Activated T-cell treated with anti-CD3 and anti-CD28 coated beads, Interleukin-2, amount 50 U/mL, for 72 hours (primary cell): Measurements from ENCODE around the gene CFAP46. TPM values are rescaled to one million over a fixed set of nuclear protein-coding genes. Genes with fewer than 3 reads are reported as not detected.

Source experiments
- ATAC-seq, 2 donors: fragments of 150-1000 bp; cut with Tn5 transposase; replicated peaks in 1 of 2; 2 replicates each; pipeline ENCODE4 v1.10.0; 2021; ENCODE audit warnings: moderate library complexity in 2 of 2, mild to moderate bottlenecking in 1 of 2
- DNase-seq, 2 donors: peaks; one replicate each; pipeline ENCODE4 v3.0.0; 2021 to 2022; ENCODE audit warnings: mixed read lengths in 1 of 2
- H3K27ac Mint-ChIP-seq: one replicate; pipeline ENCODE4 v1.8.0; 2022; ENCODE audit warnings: mild to moderate bottlenecking, moderate library complexity, mixed read lengths
- H3K27me3 Mint-ChIP-seq: one replicate; pipeline ENCODE4 v1.8.0; 2022; ENCODE audit warnings: low read depth, mixed read lengths
- H3K36me3 Mint-ChIP-seq, 2 donors: one replicate each; pipeline ENCODE4 v1.8.0; 2022; ENCODE audit warnings: mixed read lengths in 2 of 2, mild to moderate bottlenecking in 1 of 2; ENCODE audit not compliant: insufficient read depth in 2 of 2
- H3K4me1 Mint-ChIP-seq: one replicate; pipeline ENCODE4 v1.8.0; 2022; ENCODE audit warnings: low read depth, mixed read lengths
- H3K4me3 Mint-ChIP-seq, 2 donors: one replicate each; pipeline ENCODE4 v1.8.0; 2022; ENCODE audit warnings: mild to moderate bottlenecking in 2 of 2, mixed read lengths in 2 of 2, moderate library complexity in 2 of 2
- H3K9me3 Mint-ChIP-seq, 2 donors: one replicate each; pipeline ENCODE4 v1.8.0; 2022; ENCODE audit warnings: mixed read lengths in 2 of 2
- total RNA-seq, 2 donors: library from RNA; stranded (reverse); gene quantifications; one replicate each; pipeline ENCODE4 v1.2.3, GENCODE V29; 2022

Gene CFAP46
- total RNA-seq, 2 donors from 2014 or later = 0.16 to 0.26 TPM

DNA sequence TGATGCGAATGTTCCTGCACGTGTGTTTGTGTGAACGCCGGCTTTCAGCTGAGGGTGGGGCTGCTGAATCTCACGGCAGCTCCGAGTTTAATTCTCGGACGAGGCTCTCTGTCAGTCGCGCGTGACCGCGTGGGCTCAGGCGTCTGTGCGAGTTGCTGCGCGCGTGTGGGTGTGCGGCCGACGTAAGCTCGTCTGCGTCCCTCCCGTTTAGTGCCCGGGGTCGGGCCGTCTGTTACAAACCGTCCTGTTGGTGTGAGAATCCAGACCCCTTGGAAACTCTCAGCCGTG is 41.6 kb upstream of the CFAP46 start:
- H3K36me3 Mint-ChIP-seq = no peaks in the 10 kb centered on the region
- no peak for ATAC-seq
- no peaks in the 10 kb centered on the region for H3K9me3 Mint-ChIP-seq
- DNase-seq = no peak
- no peaks in the 10 kb centered on the region for H3K27me3 Mint-ChIP-seq
- H3K27ac Mint-ChIP-seq = no peak overlapping the region
- H3K4me1 Mint-ChIP-seq = no peaks in the 10 kb centered on the region
- H3K4me3 Mint-ChIP-seq = no peak overlapping the region

GRCh38 chr10:132983252-132984007 is 41.1 kb upstream of the CFAP46 start:
- Mint-ChIP-seq H3K9me3 (no peaks in the 10 kb centered on the region), H3K27me3 (no peaks in the 10 kb centered on the region), H3K4me1 (no peaks in the 10 kb centered on the region), H3K4me3 (no peak overlapping the region), H3K27ac (no peak overlapping the region), H3K36me3 (no peaks in the 10 kb centered on the region)
- ATAC-seq = no peak
- no peak for DNase-seq

DNA sequence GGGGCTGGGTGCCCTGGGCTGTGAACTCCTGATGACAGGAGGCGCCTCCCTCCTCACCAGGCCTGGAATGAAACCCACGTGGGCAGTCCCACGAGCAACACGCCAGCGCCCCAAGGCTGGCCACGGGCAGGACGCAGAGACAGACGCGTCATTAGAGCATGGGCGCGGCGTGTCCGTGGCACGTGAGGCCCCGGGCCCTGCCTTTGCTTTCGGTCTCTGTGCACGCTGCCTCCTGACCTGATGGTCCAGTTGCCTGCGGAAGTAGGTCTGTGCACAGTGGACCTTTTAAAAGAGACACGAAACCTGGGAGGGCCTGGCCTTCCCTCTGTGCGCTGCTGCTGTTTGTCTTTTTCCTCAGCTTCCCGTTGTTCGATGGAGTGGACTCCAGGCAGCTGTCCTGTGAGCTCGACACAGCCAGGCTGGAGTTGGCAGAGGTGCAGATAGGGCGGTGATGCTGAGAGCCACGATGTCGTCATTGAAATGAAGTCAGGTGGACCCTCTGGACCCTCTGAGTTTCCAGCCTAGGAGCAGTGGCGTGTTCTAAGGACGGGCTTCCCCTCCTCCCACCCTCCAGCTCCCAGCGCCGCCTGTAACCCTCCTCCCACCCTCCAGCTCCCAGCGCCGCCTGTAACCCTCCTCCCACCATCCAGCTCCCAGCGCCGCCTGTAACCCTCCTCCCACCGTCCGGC is 40.1 kb upstream of the CFAP46 start:
- DNase-seq (no peak), ATAC-seq (no peak)
- H3K4me3 Mint-ChIP-seq = no peak overlapping the region
- H3K9me3 Mint-ChIP-seq = no peaks in the 10 kb centered on the region
- no peaks in the 10 kb centered on the region for H3K4me1 Mint-ChIP-seq
- no peak overlapping the region for H3K27ac Mint-ChIP-seq
- no peaks in the 10 kb centered on the region for H3K36me3 Mint-ChIP-seq
- H3K27me3 Mint-ChIP-seq = no peaks in the 10 kb centered on the region

- no peak overlapping the region for H3K27ac Mint-ChIP-seq
- no peaks in the 10 kb centered on the region for H3K36me3 Mint-ChIP-seq
- no peak overlapping the region for H3K4me3 Mint-ChIP-seq
- H3K4me1 Mint-ChIP-seq = no peaks in the 10 kb centered on the region
- H3K27me3 Mint-ChIP-seq = no peaks in the 10 kb centered on the region
- no peaks in the 10 kb centered on the region for H3K9me3 Mint-ChIP-seq
- no peak for ATAC-seq
- no peak for DNase-seq
These were observed 39.4 kb upstream of the CFAP46 start for GRCh38 chr10:132981746-132982145.

DNA sequence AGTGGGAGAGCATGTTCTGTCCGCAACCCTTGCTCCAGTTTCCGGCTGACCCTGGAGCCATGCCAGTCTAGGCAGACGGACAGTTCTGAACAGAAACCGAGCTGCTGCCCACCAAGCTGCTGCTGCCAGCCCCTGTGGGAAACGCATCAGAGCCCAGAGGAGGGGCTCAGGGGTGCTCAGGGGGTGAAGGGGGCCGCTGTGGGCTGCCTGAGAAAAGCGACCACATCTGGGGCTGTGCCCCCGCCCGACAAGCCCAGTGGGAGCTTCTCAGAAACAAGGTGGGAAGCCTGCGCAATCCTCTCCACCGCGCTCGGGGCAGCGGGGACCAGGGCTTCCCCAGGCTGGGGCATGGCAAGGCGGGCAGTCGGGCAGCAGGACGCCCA is 38.8 kb upstream of the CFAP46 start:
- Mint-ChIP-seq H3K27ac (no peak overlapping the region), H3K36me3 (no peaks in the 10 kb centered on the region), H3K4me3 (no peak overlapping the region), H3K9me3 (no peaks in the 10 kb centered on the region), H3K4me1 (no peaks in the 10 kb centered on the region), H3K27me3 (no peaks in the 10 kb centered on the region)
- no peak for ATAC-seq
- DNase-seq = no peak

- no peak overlapping the region for H3K27ac Mint-ChIP-seq
- no peaks in the 10 kb centered on the region for H3K4me1 Mint-ChIP-seq
- no peak for ATAC-seq
- H3K9me3 Mint-ChIP-seq = no peaks in the 10 kb centered on the region
- no peaks in the 10 kb centered on the region for H3K36me3 Mint-ChIP-seq
- peaks cover 5% of the 10 kb centered on the region for H3K27me3 Mint-ChIP-seq
- H3K4me3 Mint-ChIP-seq = no peak overlapping the region
- DNase-seq = no peak
These were observed 38.2 kb upstream of the CFAP46 start for GRCh38 chr10:132980426-132981172.

DNA sequence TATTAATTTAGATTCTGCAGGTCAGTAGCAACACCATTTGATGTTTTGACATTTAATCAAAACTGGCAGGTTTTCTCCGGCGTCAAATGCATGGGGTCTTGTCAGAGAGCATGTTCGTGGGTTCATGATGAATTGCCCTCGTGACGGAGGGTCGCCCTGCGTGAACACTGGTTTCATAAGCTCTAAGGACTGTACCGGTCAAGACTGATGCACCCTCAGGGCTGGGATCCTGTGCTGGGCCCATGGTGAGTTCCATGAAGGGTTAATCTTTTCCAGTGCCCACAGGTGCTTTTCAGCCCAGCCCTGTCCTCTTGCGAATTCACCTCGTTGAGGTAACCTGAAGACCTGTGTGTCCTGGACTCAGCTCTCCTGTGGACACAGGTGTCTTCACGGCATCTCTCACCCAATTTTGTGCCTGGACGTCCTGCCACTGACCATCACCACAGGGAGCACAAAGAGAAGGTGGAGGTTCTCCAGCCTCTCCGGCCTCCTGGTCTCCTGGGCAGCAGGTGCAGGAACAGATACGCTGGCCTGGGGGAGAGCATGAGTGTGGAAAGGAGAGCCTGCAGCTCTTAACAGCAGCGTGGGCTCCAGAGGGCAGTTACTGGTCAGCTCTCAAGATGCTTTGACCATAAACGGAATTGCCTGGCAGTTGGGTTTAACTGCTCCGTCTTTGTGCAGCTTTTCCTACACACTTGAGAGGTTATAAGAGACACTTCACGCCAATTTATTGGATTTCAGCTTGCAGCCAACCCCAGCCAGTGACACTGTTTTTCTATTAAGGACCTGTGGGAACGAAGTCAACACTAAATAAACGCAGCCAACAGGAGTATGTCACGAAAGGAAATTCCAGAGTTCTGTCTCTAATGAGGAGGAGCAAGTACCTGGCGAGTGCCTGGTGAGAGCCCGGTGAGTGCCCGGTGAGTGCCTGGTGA is 37.4 kb upstream of the CFAP46 start:
- Mint-ChIP-seq H3K36me3 (no peaks in the 10 kb centered on the region), H3K27me3 (peaks cover 6% of the 10 kb centered on the region), H3K4me1 (no peaks in the 10 kb centered on the region), H3K27ac (no peak overlapping the region), H3K9me3 (no peaks in the 10 kb centered on the region), H3K4me3 (no peak overlapping the region)
- DNase-seq (no peak), ATAC-seq (no peak)

GRCh38 chr10:132978542-132978941 is 36.2 kb upstream of the CFAP46 start:
- Mint-ChIP-seq H3K27ac (no peak overlapping the region), H3K27me3 (peaks cover 6% of the 10 kb centered on the region), H3K36me3 (no peaks in the 10 kb centered on the region), H3K4me3 (no peak overlapping the region), H3K9me3 (no peaks in the 10 kb centered on the region), H3K4me1 (no peaks in the 10 kb centered on the region)
- DNase-seq (no peak), ATAC-seq (no peak)

- no peak for DNase-seq
- no peak overlapping the region for H3K4me3 Mint-ChIP-seq
- H3K27me3 Mint-ChIP-seq = peaks cover 6% of the 10 kb centered on the region
- no peaks in the 10 kb centered on the region for H3K9me3 Mint-ChIP-seq
- H3K27ac Mint-ChIP-seq = no peak overlapping the region
- H3K4me1 Mint-ChIP-seq = no peaks in the 10 kb centered on the region
- ATAC-seq = no peak
- H3K36me3 Mint-ChIP-seq = no peaks in the 10 kb centered on the region
These were observed 35.4 kb upstream of the CFAP46 start for GRCh38 chr10:132977807-132978206.

GRCh38 chr10:132977076-132977475 is 34.7 kb upstream of the CFAP46 start:
- Mint-ChIP-seq H3K36me3 (no peaks in the 10 kb centered on the region), H3K27ac (no peak overlapping the region), H3K9me3 (no peaks in the 10 kb centered on the region), H3K27me3 (peaks cover 6% of the 10 kb centered on the region), H3K4me1 (no peaks in the 10 kb centered on the region), H3K4me3 (no peak overlapping the region)
- DNase-seq (no peak), ATAC-seq (no peak)

DNA sequence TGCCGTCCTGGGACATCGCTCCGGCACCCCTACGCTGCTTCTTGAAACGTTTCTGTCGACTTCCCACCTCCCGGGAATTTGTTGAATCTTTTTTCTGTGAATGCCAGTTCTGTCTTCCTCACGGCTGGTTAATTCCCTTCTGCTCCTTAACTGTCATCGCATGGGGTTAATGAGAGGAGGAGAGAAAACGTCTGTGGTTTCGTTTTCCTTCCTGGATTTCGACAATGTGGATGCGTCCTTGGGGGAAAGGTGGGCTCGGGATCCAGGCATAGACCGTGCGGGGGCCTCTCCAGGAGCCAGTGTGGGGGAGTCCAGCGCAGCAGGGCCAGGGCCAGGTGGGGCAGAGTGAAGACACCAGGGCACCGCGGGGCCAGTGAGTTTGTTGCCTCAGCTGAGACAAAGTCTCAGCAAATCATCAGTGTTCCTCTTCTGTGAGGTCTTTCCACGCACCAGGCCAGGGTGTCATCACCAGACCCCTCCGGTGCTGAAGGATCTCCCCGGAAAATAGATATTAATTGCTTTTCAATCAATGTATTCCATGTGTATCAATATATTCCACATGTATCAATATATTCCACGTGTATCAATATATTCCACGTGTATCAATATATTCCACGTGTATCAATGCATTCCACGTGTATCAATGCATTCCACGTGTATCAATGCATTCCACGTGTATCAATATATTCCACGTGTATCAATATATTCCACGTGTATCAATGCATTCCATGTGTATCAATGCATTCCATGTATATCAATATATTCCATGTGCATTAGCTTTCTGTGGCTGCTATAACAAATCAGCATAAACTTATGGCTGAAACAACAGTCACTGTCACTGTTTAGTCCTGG is 33.7 kb upstream of the CFAP46 start:
- Mint-ChIP-seq H3K27ac (no peak overlapping the region), H3K4me3 (no peak overlapping the region), H3K27me3 (peaks cover 6% of the 10 kb centered on the region), H3K36me3 (no peaks in the 10 kb centered on the region), H3K9me3 (no peaks in the 10 kb centered on the region), H3K4me1 (no peaks in the 10 kb centered on the region)
- DNase-seq (no peak), ATAC-seq (no peak)
